Measurements from ENCODE around the gene TNS1.

The TNS1 gene

GRCh38 chr2:217886091-217886490 lies 116.7 kb downstream of the TNS1 start:
- H3K4me2 ChIP-seq (ENCODE audit: low read length), result no peak overlapping the region
- no peak overlapping the region for H3K4me3 ChIP-seq (ENCODE audit: low read length)
- H3K27me3 ChIP-seq (ENCODE audit: control insufficient read depth, insufficient read depth, low read length), result no peaks in the 10 kb centered on the region
- H3K4me1 ChIP-seq (ENCODE audit: control insufficient read depth, insufficient read depth, low read length), result peaks cover 11% of the 10 kb centered on the region
- peaks cover 71% of the 10 kb centered on the region for H3K36me3 ChIP-seq (ENCODE audit: insufficient read depth, low read length)
- no peaks in the 10 kb centered on the region for H3K9me3 ChIP-seq (replicated peaks; ENCODE audit: low read length)
- H3K9ac ChIP-seq (ENCODE audit: low read depth, low read length), result no peak overlapping the region

GRCh38 chr2:217884985-217885384 lies 117.8 kb downstream of the TNS1 start:
- no peak overlapping the region for H3K4me2 ChIP-seq (ENCODE audit: low read length)
- H3K4me3 ChIP-seq (ENCODE audit: low read length), result no peak overlapping the region
- peaks cover 71% of the 10 kb centered on the region for H3K36me3 ChIP-seq (ENCODE audit: insufficient read depth, low read length)
- no peaks in the 10 kb centered on the region for H3K9me3 ChIP-seq (replicated peaks; ENCODE audit: low read length)
- H3K27me3 ChIP-seq (ENCODE audit: control insufficient read depth, insufficient read depth, low read length), result no peaks in the 10 kb centered on the region
- H3K4me1 ChIP-seq (ENCODE audit: control insufficient read depth, insufficient read depth, low read length), result peaks cover 2% of the 10 kb centered on the region
- H3K9ac ChIP-seq (ENCODE audit: low read depth, low read length), result no peak overlapping the region

GRCh38 chr2:217880891-217881290 lies 121.9 kb downstream of the TNS1 start:
- no peak overlapping the region for H3K9ac ChIP-seq (ENCODE audit: low read depth, low read length)
- peaks cover 65% of the 10 kb centered on the region for H3K36me3 ChIP-seq (ENCODE audit: insufficient read depth, low read length)
- H3K27me3 ChIP-seq (ENCODE audit: control insufficient read depth, insufficient read depth, low read length), result no peaks in the 10 kb centered on the region
- no peaks in the 10 kb centered on the region for H3K9me3 ChIP-seq (replicated peaks; ENCODE audit: low read length)
- H3K4me3 ChIP-seq (ENCODE audit: low read length), result no peak overlapping the region
- no peak overlapping the region for H3K4me2 ChIP-seq (ENCODE audit: low read length)
- H3K4me1 ChIP-seq (ENCODE audit: control insufficient read depth, insufficient read depth, low read length), result peaks cover 7% of the 10 kb centered on the region

- Histone ChIP-seq H3K9me3 (replicated peaks; ENCODE audit: low read length) (no peaks in the 10 kb centered on the region), H3K36me3 (ENCODE audit: insufficient read depth, low read length) (peaks cover 60% of the 10 kb centered on the region), H3K9ac (ENCODE audit: low read depth, low read length) (no peak overlapping the region), H3K4me3 (ENCODE audit: low read length) (no peak overlapping the region), H3K27me3 (ENCODE audit: control insufficient read depth, insufficient read depth, low read length) (no peaks in the 10 kb centered on the region), H3K4me2 (ENCODE audit: low read length) (no peak overlapping the region), H3K4me1 (ENCODE audit: control insufficient read depth, insufficient read depth, low read length) (peaks cover 11% of the 10 kb centered on the region)
Observed at GRCh38 chr2:217880287-217880889, 122.4 kb downstream of the TNS1 start.

- Histone ChIP-seq H3K27me3 (ENCODE audit: control insufficient read depth, insufficient read depth, low read length) (no peaks in the 10 kb centered on the region), H3K4me2 (ENCODE audit: low read length) (no peak overlapping the region), H3K4me1 (ENCODE audit: control insufficient read depth, insufficient read depth, low read length) (peaks cover 11% of the 10 kb centered on the region), H3K9ac (ENCODE audit: low read depth, low read length) (no peak overlapping the region), H3K9me3 (replicated peaks; ENCODE audit: low read length) (no peaks in the 10 kb centered on the region), H3K36me3 (ENCODE audit: insufficient read depth, low read length) (peaks cover 61% of the 10 kb centered on the region), H3K4me3 (ENCODE audit: low read length) (no peak overlapping the region)
Observed at GRCh38 chr2:217878915-217879590, 123.7 kb downstream of the TNS1 start.

GRCh38 chr2:217877866-217878265 lies 124.9 kb downstream of the TNS1 start:
- H3K4me1 ChIP-seq (ENCODE audit: control insufficient read depth, insufficient read depth, low read length), result peaks cover 11% of the 10 kb centered on the region
- no peak overlapping the region for H3K4me2 ChIP-seq (ENCODE audit: low read length)
- peaks cover 58% of the 10 kb centered on the region for H3K36me3 ChIP-seq (ENCODE audit: insufficient read depth, low read length)
- H3K27me3 ChIP-seq (ENCODE audit: control insufficient read depth, insufficient read depth, low read length), result no peaks in the 10 kb centered on the region
- H3K4me3 ChIP-seq (ENCODE audit: low read length), result no peak overlapping the region
- H3K9ac ChIP-seq (ENCODE audit: low read depth, low read length), result no peak overlapping the region
- no peaks in the 10 kb centered on the region for H3K9me3 ChIP-seq (replicated peaks; ENCODE audit: low read length)

- H3K27me3 ChIP-seq (ENCODE audit: control insufficient read depth, insufficient read depth, low read length), result no peaks in the 10 kb centered on the region
- H3K4me2 ChIP-seq (ENCODE audit: low read length), result no peak overlapping the region
- peaks cover 65% of the 10 kb centered on the region for H3K36me3 ChIP-seq (ENCODE audit: insufficient read depth, low read length)
- no peak overlapping the region for H3K9ac ChIP-seq (ENCODE audit: low read depth, low read length)
- no peaks in the 10 kb centered on the region for H3K9me3 ChIP-seq (replicated peaks; ENCODE audit: low read length)
- H3K4me3 ChIP-seq (ENCODE audit: low read length), result no peak overlapping the region
- H3K4me1 ChIP-seq (ENCODE audit: control insufficient read depth, insufficient read depth, low read length), result peaks cover 11% of the 10 kb centered on the region
Observed at GRCh38 chr2:217876253-217876570, 126.6 kb downstream of the TNS1 start.

GRCh38 chr2:217875556-217876252 lies 127.1 kb downstream of the TNS1 start:
- H3K4me1 ChIP-seq (ENCODE audit: control insufficient read depth, insufficient read depth, low read length), result peaks cover 11% of the 10 kb centered on the region

GRCh38 chr2:217875138-217875537 lies 127.7 kb downstream of the TNS1 start:
- Histone ChIP-seq H3K4me1 (ENCODE audit: control insufficient read depth, insufficient read depth, low read length) (peaks cover 11% of the 10 kb centered on the region), H3K27me3 (ENCODE audit: control insufficient read depth, insufficient read depth, low read length) (no peaks in the 10 kb centered on the region), H3K4me2 (ENCODE audit: low read length) (no peak overlapping the region), H3K36me3 (ENCODE audit: insufficient read depth, low read length) (peaks cover 61% of the 10 kb centered on the region), H3K4me3 (ENCODE audit: low read length) (no peak overlapping the region), H3K9me3 (replicated peaks; ENCODE audit: low read length) (no peaks in the 10 kb centered on the region), H3K9ac (ENCODE audit: low read depth, low read length) (no peak overlapping the region)

More at GRCh38 chr2:217875556-217876252, 127.1 kb downstream of the TNS1 start:
- H3K9me3 ChIP-seq (replicated peaks; ENCODE audit: low read length), result no peaks in the 10 kb centered on the region
- H3K36me3 ChIP-seq (ENCODE audit: insufficient read depth, low read length), result peaks cover 64% of the 10 kb centered on the region
- H3K27me3 ChIP-seq (ENCODE audit: control insufficient read depth, insufficient read depth, low read length), result no peaks in the 10 kb centered on the region
- H3K4me3 ChIP-seq (ENCODE audit: low read length), result no peak overlapping the region
- no peak overlapping the region for H3K9ac ChIP-seq (ENCODE audit: low read depth, low read length)
- H3K4me2 ChIP-seq (ENCODE audit: low read length), result no peak overlapping the region

GRCh38 chr2:217873371-217873770 lies 129.4 kb downstream of the TNS1 start:
- Histone ChIP-seq H3K4me3 (ENCODE audit: low read length) (no peak overlapping the region), H3K4me2 (ENCODE audit: low read length) (no peak overlapping the region), H3K9me3 (replicated peaks; ENCODE audit: low read length) (no peaks in the 10 kb centered on the region), H3K27me3 (ENCODE audit: control insufficient read depth, insufficient read depth, low read length) (no peaks in the 10 kb centered on the region), H3K36me3 (ENCODE audit: insufficient read depth, low read length) (peaks cover 52% of the 10 kb centered on the region), H3K9ac (ENCODE audit: low read depth, low read length) (no peak overlapping the region), H3K4me1 (ENCODE audit: control insufficient read depth, insufficient read depth, low read length) (peaks cover 22% of the 10 kb centered on the region)

GRCh38 chr2:217872319-217872718 lies 130.5 kb downstream of the TNS1 start:
- H3K9me3 ChIP-seq (replicated peaks; ENCODE audit: low read length), result no peaks in the 10 kb centered on the region
- H3K4me1 ChIP-seq (ENCODE audit: control insufficient read depth, insufficient read depth, low read length), result peaks cover 22% of the 10 kb centered on the region
- no peak overlapping the region for H3K4me3 ChIP-seq (ENCODE audit: low read length)
- peaks cover 52% of the 10 kb centered on the region for H3K36me3 ChIP-seq (ENCODE audit: insufficient read depth, low read length)
- H3K4me2 ChIP-seq (ENCODE audit: low read length), result no peak overlapping the region
- H3K27me3 ChIP-seq (ENCODE audit: control insufficient read depth, insufficient read depth, low read length), result no peaks in the 10 kb centered on the region
- no peak overlapping the region for H3K9ac ChIP-seq (ENCODE audit: low read depth, low read length)
